DLD1 (cell line): Measurements from ENCODE around the gene DLGAP4.
"Not testable (repeated sequence)": the region's sequence is repeated elsewhere in the genome, so short reads cannot be mapped to it uniquely, and the experiment has no call there.

Experiments
- in situ Hi-C: cut with HindIII; loops from 2 replicates; pipeline ENCODE4 v1.10.0; 2017; ENCODE audit warnings: low sequenced_read_pairs

Gene DLGAP4

DNA sequence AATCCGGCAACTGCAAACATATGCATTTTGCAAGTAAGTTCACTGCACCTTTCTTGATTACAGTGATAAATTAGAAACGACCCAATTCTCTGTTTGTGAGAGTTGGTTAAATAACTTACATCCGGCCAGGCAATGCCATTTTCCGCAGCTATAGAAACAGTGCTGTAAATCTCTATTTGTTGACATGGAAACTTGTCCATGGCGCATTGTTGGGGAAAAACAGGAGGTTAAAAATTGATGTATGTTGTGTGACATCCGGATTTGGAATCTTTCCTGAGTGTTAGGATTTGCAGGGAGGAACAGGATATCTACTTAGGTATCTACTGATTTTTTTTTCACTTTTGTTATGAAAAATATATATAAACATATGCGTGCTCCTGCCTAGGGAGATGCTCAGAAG, 66.5 kb downstream of the DLGAP4 start:
- in situ Hi-C loops = no loop called here

- in situ Hi-C loops = no loop called here
Measured at GRCh38 chr20:36373089-36373488, 67.0 kb downstream of the DLGAP4 start.

- in situ Hi-C loops = no loop called here
Measured at GRCh38 chr20:36374995-36375394, 68.9 kb downstream of the DLGAP4 start.

DNA sequence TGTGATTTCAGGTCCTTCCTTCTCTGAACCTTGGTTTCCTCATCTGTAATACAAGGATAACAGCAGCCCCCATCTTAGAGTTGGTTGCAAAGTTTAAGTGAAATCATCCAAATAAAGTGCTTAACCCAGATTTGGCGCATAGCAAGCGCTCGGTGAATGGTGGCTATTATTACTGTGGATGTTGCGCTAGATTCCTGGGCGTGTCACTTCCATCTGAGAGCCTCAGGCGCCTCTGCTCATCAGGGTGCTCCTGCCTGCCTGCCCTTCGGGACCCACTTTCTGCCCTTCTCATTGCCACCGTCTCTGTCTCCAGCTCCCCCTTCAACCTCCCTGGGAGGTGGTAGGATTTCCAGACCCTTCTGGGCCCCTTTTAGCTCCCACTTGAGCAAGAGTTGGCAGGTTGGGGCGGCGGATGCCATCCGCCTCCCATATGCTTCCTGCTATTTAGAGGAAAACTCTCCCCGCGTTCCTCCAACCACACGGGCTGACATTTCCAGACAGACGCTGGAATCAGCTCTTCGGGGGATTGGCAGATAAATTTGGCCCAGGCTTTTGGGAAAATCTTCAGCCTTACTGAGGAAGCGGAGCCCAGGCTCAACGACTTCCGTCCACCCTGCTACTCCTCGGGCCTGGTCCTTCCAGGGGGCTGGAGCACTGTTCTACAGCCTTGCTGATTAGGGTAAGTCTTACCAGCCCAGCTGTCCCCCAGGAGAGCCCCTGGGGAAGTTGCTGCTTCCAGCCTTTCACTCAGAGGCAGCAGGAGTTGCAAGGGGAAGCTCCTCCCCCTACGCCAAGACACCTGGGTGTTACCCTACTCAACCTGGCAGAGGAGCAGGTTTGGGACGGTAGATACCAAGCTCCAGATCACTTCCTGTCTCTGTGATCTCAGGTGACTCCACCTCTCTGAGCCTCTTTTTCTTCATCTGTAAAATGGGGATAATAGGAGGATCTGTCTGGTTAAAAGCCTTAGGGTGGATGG, 71.5 kb downstream of the DLGAP4 start:
- in situ Hi-C loops = no loop called here

DNA sequence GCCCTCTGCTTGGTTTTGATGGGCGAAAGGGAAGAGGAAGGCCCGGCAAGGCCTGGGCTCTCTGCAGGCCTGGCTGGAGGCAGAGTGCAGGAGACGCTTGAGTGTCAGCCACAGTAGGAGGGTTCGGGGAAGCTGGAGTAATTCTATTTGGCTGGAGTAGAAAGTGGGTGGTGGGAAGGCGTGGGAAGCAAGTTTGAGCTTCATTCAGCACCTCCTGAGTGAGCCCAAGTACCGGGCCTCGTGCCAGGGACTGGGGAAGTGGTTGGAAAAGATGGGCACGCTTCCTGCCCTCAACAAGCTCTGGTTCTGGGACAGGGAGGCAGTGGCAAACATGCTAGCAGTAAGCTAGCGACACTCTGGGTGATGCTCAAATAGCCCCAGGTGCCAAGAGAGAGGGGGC, 72.5 kb downstream of the DLGAP4 start:
- in situ Hi-C loops = no loop called here

- in situ Hi-C loops = not testable (repeated sequence)
Measured at GRCh38 chr20:36379914-36380313, 73.8 kb downstream of the DLGAP4 start.

DNA sequence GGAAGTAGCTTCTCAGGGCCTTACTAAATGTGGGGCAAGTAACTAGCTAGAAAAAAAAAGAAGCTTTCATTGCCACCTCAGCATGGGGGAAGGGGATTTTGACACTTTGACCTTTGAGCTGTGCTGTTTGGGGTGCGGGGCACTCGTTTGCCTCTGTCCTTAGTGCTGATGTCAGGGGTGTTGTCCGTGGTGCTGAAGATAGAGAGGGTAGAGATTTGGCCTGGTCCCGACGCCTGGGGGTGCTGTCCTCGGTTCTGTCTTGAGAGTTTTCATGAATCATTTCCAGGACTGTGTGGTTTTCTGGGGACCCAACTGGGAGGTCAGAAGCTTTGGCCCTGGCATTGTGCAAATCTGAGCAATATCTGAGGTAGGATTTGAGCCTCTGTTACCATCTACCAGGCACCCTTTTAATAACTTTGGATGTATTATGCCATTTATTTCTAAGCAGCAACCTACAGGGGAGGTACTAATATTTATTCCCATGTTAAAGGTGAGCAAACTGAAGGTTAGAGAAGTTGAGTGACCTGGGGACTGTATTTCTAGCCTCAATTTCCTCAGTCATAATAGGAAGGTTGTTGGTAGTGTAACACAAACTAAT, 78.0 kb downstream of the DLGAP4 start:
- in situ Hi-C loops = no loop called here

DNA sequence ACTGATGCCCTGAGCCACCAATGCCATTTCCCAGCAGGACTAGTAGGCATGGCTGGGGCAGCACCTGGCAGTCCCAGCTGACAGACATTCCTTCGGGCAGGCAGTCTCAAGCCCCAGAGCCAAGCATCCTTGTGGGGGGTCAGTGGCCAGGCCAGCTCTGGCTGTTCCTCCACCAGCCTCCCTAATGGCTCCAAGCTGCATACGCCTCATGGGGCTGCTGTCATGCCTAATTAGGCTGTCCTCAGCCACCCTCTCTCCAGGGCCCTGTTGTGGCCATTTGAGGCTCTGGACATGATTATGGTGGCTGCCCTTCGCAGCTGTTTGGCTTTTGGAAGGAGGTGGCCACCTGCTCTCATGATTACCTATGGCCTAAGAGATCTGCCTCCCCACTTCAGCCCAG, 79.4 kb downstream of the DLGAP4 start:
- in situ Hi-C loops = no loop called here

DNA sequence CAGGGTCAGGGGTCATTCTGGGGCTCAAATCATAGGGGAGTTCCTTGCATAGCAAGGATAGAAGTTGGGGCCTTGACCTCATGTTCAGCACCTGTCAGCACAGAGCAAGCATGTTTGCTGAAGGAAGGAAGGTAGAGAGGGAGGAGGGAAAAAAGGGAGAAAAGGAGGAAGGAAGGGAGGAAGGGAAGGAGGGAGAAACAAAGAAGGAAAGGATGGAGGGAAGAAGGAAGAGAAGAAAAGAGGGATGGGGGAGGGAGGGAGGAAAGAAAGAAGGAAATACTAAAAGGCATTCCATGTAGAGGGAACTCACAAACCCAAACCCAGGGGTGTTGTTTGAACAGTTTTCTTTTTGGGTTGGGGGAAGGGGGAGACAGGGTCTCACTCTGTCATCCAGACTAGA, 80.1 kb downstream of the DLGAP4 start:
- in situ Hi-C loops = no loop called here

DNA sequence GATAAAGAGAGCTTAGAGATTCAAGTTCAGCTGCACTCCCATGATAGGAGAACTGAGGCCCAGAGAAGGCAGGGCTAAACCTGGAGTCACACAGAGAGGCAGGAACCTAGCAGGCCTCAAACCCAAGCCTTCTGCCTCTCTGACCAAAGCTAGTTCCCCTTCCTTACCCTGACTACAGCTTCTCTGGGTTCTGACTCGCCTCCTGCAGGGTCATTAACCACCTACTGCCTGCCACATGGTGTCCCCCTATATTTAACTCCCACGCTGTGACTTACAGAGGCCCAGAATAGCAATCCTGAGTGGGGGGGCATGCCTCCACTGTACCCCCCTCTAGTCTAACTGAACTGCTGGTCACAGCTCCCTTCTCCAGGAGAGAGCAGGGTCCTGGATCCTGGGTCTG, 84.1 kb downstream of the DLGAP4 start:
- in situ Hi-C loops = no loop called here

- in situ Hi-C loops = no loop called here
Measured at GRCh38 chr20:36390719-36391415, 84.7 kb downstream of the DLGAP4 start.

DNA sequence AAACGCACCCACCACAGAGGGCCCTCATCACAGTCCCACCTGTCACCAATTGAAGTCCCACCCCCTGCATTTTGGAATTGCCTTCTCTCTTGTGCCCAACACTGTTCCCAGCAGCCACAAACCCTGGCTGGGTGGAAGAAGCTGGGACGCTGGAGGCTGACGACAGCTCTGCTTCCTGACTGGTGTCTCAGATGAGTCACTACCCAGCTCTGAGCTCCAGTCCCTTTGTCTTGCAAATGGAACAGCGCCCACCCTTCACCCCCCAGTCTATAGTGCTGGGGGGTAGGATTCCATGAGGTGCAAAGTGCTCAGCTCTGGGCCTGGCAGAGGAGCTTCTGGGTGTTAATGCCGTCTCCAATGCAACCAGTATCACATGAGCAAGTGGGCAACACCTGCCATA, 85.3 kb downstream of the DLGAP4 start:
- in situ Hi-C loops = no loop called here

DNA sequence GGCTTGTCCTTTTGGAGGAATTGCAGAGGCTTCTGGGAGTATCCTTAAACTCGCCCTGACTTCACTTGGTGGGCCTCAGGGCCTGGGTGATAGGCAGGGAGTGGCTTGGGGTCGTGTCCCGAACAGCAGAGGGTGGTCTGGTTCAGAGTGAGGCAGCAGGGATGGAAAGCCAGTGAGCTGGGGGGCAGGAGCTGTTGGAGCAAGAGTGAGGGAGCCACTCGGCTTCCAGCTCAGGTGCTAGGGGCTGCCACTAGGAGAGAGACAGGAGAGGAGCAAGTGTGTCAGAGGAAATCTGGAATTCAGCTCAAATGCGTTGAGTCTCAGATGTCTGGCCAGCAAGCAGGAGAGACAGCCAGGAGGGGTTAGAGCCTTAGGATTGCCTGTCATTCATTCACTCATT, 85.8 kb downstream of the DLGAP4 start:
- in situ Hi-C loops = no loop called here

- in situ Hi-C loops = no loop called here
Measured at GRCh38 chr20:36392989-36393388, 86.8 kb downstream of the DLGAP4 start.

- in situ Hi-C loops = no loop called here
Measured at GRCh38 chr20:36394340-36394965, 88.3 kb downstream of the DLGAP4 start.

GRCh38 chr20:36396340-36396739, 90.2 kb downstream of the DLGAP4 start:
- in situ Hi-C loops = no loop called here

GRCh38 chr20:36396847-36397630, 90.9 kb downstream of the DLGAP4 start:
- in situ Hi-C loops = no loop called here

DNA sequence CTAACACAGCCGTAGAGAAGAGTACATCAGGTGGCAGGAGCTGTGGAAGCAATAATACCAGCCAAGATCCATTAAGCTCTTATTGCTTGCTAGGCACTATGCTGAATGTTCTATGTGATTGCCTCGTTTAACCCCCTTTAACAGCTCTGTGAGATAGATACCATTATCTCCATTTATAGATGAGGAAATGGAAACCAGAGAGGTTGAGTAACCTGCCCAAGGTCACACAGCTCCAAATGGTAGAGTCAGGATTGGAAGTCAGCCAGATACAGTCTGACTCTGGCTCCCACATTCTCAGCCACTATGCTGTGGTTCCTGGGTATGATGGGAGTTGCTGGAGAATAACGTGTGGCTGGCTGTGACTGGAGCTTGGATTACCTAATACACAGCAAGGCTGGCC, 92.4 kb downstream of the DLGAP4 start:
- in situ Hi-C loops = no loop called here

- in situ Hi-C loops = no loop called here
Measured at GRCh38 chr20:36399147-36399968, 93.2 kb downstream of the DLGAP4 start.
